Urothelium cell line (cell line): ENCODE data around the gene SF3B3.
"Not testable (repeated sequence)": the region's sequence is repeated elsewhere in the genome, so short reads cannot be mapped to it uniquely, and the experiment has no call there.

Experiments used
- DNase-seq: peaks from one replicate; pipeline ENCODE4 v3.0.0; 2011; ENCODE audit warnings: low spot score, mixed read lengths
- FAIRE-seq: peaks from 2 replicates; lab custom pipeline; 2011; peaks lifted over from hg19 to GRCh38; lab: Jason Lieb, UNC

SF3B3 gene

GRCh38 chr16:70510216-70510615 lies 13.4 kb upstream of the SF3B3 start:
- DNase-seq = no peak
- no peak for FAIRE-seq

GRCh38 chr16:70511833-70512232 lies 11.8 kb upstream of the SF3B3 start:
- FAIRE-seq (no peak), DNase-seq (no peak)

DNA sequence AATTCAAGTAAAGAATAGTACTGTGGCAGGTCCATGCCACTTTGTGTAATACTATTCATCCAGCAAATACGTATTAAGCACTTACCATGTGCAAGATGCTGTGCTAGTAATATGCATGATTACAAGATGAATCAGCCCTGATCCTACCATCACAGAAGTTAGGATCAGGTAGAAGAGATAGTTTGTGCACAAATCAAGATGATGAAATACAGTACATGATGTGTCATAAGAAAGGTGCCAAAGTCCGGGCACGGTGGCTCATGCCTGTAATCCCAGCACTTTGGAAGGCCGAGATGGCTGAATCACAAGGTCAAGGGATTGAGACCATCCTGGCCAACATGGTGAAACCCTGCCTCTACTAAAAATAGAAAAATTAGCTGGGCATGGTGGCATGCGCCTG lies 11.2 kb upstream of the SF3B3 start:
- FAIRE-seq (no peak), DNase-seq (no peak)

DNA sequence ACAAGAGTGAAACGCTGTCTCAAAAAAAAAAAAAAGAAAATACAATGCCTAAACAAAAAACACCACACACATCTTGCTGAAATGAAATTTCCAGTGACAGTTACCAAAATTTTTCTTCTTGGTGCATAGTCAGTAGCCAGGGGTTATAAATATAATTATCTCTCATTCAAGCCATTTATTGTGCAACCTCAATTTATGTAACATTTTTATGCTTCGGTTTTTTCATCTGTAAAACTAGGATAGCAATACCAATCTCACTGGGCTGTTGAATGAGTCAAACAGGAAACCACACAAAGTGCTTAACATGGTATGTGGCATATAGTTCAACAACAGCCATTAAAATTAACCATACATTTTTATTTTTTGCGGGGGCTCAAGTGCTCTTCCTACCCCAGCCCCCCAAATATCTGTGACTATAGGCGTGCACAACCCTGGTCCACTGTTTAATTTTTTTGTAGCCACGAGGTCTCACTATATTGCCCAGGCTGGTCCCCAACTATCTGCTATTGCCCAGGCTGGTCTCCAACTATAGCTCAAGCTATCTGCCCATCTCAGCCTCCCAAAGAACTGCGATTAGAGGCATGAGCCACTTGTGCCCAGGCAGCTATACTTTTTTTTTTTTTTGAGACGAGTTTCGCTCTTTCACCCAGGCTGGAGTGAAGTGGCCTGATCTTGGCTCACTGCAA lies 2.9 kb upstream of the SF3B3 start:
- FAIRE-seq (no peak), DNase-seq (no peak)

DNA sequence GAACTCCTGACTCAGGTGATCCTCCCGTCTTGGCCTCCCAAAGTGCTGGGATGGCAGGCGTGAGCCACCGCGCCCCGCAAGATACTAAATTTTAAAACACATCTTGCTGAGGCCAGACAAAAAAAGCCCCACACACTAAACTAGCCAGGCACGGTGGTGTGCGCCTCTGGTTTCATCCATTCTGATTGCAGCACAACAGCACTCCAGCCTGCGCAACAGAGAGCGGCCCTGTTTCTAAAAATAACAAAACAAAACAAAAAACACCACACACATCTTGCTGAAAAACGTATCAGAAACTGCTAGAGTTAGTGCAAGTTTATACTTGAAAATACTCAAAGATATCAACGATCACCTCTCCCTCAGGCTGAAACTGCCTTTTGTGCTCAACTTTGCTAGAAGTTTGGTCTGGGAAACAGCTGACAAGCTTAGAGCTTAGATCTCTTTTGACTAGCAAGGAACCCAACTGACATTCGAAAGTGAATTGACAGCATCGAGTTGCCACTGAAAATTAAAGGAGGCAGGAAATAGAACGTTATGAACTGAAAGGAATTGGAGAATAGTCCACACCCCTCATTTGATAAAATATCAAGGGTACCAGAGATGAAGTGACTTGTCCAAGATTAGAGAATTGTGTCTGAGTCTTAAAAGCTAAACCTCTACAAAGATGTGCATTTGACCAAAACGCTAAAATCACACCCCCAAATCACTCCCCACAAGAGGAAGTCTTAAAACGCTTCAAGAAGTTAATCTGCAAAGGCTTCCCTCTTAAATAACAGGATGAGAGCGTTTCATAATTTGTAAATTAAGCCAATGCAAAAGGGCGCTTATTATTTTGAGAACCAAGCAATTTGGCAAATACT lies 1.2 kb upstream of the SF3B3 start:
- no peak for FAIRE-seq
- no peak for DNase-seq

GRCh38 chr16:70523076-70523742 lies 407 bp upstream of the SF3B3 start, which contains the start of gene COG4:
Gene COG4 (minus strand): TSS chr16:70523554. CDS start chr16:70523543, 11 bp downstream.
- DNase-seq (peak; percentile 89), FAIRE-seq (no peak)

DNA sequence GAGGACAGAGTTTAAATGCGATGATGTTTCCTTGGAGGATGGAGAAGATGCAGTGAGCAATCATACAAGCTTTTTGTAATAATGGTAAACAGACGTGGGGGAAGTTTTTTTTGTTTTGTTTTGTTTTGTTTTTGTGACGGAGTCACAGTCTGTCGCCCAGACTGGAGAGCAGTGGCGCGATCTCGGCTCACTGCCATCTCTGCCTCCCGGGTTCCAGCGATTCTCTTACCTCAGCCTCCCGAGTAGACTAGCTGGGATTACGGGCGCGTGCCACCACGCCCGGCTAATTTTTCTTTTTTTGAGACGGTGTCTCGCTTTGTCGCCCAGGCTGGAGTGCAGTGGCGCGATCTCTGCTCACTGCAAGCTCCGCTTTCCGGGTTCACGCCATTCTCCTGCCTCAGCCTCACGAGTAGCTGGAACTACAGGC lies 796 bp downstream of the SF3B3 start:
- FAIRE-seq, DNase-seq: not testable (repeated sequence)

DNA sequence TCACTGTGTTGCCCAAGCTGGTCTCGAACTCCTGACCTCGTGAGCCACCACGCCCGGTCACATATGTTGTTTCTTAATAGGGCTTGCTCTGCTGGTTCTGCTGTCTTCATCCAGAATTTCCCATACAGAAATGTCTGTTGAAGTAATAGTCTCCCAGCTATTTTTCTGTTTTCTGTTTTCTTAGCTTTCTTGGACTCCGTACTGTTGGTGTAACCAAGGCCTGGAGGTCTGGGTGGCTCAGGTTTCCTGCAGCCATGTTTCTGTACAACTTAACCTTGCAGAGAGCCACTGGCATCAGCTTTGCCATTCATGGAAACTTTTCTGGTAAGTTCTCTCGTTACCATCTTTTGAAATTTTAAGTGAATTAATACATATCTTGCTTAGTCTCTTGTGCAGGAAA lies 2.8 kb downstream of the SF3B3 start:
- DNase-seq (no peak), FAIRE-seq (no peak)

GRCh38 chr16:70527315-70527996 lies 3.8 kb downstream of the SF3B3 start:
- DNase-seq (no peak), FAIRE-seq (no peak)

- FAIRE-seq = no peak
- peak; percentile 44 for DNase-seq
These were observed 5.6 kb downstream of the SF3B3 start for GRCh38 chr16:70529051-70529777.

GRCh38 chr16:70529954-70530353 lies 6.3 kb downstream of the SF3B3 start:
- not testable (repeated sequence) for FAIRE-seq, DNase-seq

GRCh38 chr16:70534971-70535370 lies 11.4 kb downstream of the SF3B3 start:
- FAIRE-seq (no peak), DNase-seq (no peak)

DNA sequence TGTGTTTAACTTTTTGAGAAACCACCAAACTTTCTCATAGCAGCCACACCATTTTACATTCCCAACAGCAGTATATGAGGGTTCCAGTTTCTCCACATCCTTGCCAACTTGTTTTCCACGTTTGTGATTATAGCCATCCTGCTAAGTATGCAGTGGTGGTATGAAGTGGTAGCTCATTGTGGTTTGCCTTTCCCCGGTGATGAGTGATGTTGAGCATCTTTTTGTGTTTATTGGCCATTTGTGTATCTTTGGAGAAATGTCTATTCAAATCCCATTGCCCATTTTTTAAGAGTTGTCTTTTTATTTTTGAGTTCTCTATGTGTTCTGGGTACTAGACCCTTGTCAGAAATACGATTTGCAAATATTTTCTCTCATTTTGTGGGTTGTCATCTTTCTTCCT lies 17.4 kb downstream of the SF3B3 start:
- DNase-seq (no peak), FAIRE-seq (no peak)

- DNase-seq (no peak), FAIRE-seq (no peak)
These were observed 20.9 kb downstream of the SF3B3 start for GRCh38 chr16:70544548-70544947.

- no peak for FAIRE-seq
These were observed 25.3 kb downstream of the SF3B3 start for GRCh38 chr16:70548936-70549335.

GRCh38 chr16:70550082-70550481 lies 26.5 kb downstream of the SF3B3 start:
- DNase-seq (no peak), FAIRE-seq (no peak)

More at GRCh38 chr16:70548936-70549335, 25.3 kb downstream of the SF3B3 start:
- DNase-seq = no peak

DNA sequence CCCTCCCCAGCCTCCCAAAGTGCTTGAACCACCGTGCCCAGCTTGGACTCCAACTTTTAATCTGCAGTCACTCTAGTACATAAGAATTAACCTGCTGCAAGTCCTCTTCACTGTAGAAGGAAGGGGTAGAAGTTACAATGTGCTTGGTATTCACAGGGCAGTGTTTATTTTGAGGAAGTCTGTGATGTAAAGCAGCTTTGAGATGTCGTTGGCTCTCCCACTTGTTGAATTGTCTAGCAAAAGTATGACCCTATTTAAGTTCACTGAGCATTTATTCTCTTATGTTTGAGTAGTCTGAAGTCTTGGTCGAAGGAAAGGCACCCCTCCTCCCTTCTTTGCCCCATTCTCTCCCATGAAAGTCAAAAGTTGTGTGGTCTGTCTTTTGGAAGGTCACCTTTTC lies 28.2 kb downstream of the SF3B3 start:
- FAIRE-seq = no peak

DNA sequence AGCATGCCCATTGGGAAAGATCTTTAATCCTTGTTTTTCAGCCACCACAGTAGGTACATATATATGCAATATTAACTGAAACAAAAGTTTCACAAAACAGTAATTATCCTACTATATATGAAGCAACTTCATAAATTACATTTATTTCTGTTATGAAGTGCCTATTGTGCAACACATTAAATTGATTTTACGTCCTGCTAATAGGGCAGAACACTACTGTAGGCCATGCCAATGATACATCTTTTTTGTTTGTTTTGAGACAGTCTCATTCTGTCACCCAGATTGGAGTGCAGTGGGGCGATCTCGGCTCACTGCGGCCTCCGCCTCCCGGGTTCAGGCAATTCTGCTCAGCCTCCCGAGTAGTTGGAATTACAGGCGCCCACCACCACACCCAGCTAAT lies 29.1 kb downstream of the SF3B3 start:
- FAIRE-seq (no peak), DNase-seq (no peak)

More for the DNA sequence above, 28.2 kb downstream of the SF3B3 start:
- no peak for DNase-seq

DNA sequence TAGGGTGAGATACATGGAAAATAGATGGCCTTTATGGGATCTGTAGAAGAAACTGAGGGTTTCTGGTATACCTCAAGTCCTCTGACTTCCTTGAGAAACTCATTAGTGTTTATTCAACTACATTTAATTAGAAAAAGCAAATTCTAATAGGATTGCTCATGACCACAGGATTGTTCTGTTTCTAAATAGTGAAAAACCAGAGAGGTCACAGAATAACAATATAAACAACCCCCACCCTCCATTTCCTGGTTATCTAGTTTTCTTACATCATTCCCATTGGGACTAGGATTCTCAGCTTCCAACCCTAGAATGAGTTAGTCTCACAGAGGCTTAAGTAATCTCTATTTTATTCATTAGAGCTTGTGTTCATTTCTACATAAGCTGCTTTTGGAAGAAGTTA lies 30.0 kb downstream of the SF3B3 start:
- no peak for DNase-seq
- no peak for FAIRE-seq

DNA sequence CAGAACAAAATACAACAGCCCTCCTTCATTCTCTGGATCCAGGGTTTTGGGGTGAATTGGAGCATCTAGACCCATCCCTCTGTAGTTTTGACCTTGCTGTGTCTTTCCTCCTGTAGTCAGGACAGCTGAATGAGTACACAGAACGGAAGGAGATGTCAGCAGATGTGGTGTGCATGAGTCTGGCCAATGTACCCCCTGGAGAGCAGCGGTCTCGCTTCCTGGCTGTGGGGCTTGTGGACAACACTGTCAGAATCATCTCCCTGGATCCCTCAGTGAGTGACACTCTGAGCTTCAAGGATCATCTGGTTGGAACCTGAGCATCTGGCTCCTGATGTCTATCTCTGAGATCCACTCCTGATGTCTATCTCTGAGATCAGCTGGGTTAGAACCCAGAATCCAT lies 32.4 kb downstream of the SF3B3 start:
- FAIRE-seq = no peak
- no peak for DNase-seq
